GM18508 (cell line): ENCODE measurements around the gene USP13.
"Not testable (repeated sequence)": the region's sequence is repeated elsewhere in the genome, so short reads cannot be mapped to it uniquely, and the experiment has no call there.

Experiments used
- ATAC-seq: cut with Tn5 transposase; IDR thresholded peaks from one replicate; pipeline ENCODE4 v1.9.1; 2021; ENCODE audit warnings: moderate number of reproducible peaks; ENCODE audit not compliant: insufficient read depth, unreplicated experiment

Gene USP13

DNA sequence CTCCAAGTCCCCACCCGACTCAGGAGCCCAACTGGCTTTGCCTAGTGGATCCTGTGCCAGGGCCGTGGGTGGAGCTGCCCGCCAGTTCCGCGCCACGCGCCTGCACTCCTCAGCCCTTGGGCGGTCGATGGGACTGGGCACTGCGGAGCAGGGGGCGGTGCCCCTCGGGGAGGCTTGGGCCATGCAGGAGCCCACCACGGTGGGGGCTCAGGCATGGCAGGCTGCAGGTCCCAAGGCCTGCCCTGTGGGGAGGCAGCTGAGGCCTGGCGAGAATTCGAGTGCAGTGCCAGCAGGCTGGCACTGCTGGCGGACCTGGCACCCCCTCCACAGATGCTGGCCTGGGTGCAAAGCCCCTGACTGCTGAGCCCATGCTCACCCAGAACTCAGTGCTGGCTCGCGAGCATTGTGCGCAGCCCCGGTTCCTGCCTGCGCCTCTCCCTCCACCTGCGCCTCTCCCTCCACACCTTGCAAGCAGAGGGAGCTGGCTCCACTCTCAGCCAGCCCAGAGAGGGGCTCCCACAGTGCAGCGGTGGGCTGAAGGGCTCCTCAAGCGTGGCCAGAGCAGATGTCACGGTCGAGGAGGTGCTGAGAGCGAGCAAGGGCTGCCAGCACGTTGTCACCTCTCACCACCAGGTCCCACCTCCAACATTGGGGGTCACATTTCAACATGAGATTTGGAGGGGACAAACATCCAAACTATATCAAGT, 122.7 kb downstream of the USP13 start:
- ATAC-seq: no peak

DNA sequence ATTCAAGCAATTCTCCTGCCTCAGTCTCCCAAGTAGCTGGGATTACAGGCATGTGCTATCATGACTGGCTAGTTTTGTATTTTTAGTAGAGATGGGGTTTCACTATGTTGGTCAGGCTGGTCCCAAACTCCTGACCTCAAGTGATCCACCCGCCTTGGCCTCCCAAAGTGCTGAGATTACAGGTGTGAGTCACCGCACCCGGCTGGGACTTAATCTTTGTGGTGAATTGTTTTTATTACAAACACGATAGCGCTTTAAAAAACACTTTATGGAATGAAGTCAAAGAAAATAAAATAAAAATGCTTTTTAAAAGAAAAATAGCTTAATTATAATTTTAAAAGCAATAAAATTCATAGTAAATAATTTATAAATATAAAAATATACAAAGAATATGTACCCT, 130.0 kb downstream of the USP13 start:
- not testable (repeated sequence) for ATAC-seq

DNA sequence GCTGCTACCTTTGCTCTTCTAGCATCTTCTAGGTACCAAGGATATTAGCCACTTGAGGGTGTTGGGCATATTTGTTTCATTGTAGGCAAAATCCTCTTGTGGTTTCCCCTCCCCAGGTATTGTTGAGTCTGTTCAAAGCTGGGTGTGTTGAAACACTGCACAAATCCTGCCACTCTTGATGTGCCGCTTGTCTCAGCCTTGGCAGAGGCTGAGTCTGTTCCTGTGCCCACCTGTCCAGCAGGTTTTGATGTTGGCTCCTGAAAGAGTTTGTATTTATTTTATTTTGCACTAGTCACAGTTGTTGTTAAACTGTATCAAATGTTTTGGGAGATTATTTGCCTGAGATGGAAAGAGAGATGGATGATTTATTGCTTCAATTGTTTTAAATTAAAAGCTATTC, 136.2 kb downstream of the USP13 start:
- ATAC-seq: no peak

DNA sequence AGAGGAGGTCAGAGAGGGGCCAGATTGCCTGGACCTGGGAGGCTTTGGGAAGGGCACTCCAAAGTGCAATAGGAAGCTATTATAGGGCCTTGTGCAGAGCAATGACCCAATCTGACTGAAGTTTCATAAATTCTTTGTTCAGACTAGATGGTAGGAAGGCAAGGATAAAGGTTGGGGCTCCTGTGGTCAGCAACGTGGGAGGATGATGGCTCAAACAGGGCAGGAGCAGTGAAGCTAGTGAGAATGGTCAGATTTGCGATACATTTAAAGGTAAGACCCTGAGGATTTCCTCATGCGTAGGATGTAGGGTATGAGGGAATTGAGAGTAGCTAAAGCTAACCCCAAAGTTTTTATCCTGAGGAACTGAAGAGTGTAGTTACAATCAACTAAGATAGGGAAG, 139.0 kb downstream of the USP13 start:
- ATAC-seq: no peak

DNA sequence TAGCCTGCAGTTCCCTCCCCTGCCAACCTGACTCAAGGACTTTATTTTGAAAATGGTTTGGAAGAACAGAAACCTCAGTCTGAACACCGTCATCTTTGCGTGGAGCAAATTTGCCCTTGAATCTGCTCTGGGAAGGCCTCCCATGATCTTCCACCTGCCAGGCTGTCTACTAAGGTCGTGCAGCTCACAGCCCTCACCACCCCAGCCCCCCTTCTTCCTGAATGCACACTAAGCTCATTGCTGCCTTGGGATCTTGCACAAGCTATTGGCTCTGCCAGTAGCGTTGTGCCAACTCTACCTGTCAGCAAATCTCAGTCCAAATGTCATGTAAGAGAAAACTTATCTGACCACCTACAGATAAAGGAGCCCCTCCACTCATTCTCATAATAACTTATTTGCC, 141.5 kb downstream of the USP13 start:
- ATAC-seq: no peak

DNA sequence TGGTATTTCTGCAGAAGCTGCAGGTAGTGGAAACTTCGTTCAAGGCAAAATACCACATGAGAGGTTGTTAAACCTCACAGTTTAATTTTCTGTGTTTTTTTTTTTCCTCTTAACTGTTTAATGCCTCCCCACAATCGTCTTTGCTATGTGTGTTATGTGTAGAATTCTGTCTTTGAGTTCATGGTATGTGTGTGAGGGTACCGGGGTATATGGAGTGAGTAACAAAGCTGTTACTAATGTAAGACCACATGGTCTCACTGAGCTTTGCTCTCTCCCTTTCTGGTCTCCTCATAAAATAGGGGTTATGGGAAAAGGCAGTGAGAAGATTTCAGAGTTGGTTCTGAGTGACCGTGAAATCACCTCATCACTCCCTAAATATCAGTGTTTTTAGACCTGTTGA, 143.6 kb downstream of the USP13 start:
- ATAC-seq: no peak

DNA sequence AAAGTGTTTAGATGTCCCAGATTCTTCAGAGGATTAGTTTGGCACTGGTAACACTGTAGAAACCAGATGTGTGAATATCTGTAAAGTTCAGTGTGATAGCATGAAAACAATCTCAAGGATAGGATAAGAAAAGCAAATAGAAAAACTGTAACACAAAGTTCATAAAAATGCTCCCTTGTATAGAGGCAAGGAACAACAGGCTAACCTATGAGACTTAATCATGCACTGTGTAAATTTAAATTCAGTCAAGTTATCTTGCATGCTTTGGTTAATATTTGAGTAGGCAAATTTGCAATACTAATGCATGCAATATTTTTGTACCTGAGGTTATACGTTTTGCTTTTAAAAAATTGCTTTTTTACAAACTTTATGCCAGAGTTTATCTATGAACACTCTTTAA, 144.4 kb downstream of the USP13 start:
- no peak for ATAC-seq

DNA sequence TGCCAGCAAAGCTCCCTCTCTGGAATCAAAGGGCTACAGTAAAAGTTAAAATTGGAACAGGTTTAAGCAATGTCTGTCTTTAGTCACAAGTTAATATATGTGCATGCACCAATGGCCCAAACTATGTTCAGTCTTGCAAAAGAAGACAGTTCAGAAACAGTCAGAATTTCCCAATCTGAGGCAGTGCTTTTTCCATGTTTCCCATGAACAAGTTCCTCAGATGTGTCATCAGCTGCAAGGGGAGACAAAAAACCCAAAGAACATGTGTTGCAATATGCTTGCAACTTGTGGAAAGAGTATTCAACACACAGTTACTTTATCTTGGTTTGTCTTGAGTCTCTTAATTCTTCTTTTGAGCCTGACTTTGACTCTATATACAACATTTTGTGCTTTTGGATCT, 148.4 kb downstream of the USP13 start:
- no peak for ATAC-seq

DNA sequence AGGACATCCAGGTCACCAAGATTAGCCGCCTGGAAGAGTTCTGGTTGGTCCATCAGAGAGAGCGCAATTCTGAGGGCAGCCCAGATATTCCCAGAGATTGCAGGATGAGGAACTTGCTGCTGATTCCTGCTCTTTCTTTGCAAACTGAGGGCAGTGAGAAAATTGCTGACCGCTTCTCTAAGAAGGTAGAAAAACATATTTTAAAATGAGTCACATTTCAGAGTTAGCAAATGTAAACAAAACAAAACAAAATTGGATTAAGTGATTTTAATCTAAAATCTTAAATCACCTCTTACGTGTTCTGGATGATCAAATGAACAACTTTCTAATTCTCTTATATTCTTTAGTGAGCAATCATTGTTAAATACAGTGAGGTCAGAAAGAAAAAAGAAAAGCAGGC, 149.0 kb downstream of the USP13 start:
- no peak for ATAC-seq

DNA sequence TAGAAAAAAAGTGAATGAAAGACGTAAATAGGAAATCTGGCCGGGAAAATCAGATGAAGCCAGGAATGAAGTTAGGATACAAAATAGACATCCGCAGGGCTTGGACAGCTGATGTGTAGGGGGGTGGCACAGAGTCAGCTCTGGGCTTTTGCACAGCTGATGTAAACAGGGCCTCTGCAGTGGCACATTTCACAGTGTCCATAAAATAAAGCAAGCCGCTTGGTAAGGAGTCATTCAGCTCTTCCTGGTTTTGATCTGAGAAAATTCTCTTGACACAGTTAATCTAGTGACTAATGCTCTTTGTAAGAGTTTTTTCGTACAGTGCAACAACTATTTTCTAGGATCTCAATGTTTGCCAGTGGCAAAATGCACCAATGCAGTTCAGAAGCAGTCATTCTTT, 153.3 kb downstream of the USP13 start:
- no peak for ATAC-seq

DNA sequence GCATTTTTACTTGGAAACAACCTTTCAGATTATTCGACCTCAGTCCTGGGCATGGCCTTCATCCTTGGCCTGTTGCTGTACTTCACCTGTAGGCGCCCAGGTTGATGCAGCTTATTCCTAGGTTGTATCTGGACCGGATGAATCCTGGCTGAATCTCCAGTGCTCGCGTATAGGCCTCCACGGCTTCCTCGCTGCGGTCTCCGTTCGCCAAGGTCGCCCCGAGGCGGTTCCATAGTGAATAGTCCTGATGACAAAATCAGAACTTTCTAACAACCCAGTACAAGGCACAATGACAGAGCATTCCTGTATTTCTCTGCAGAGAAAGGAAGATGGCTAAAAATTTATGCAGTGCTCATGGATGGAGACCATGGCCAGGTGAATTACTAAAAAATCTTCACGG, 154.7 kb downstream of the USP13 start:
- ATAC-seq: no peak

DNA sequence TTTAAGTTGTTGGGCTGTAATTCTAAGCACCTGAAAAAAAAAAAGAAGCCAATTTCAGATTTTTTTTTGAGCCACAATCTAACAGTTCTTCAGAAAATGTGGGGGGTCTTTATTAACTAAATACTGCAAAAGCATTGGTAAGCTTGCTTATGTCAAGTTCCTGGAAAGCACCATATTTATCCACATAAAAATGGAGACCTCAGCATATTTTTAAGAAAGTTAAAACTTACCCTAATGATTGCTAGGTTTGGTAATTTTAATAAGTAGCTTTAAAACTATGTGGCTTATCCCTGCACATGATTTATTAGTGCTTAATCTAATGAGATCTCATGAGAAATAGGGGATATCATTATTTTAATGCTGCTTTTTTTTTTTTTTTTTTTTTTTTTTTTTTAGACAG, 156.8 kb downstream of the USP13 start:
- no peak for ATAC-seq

DNA sequence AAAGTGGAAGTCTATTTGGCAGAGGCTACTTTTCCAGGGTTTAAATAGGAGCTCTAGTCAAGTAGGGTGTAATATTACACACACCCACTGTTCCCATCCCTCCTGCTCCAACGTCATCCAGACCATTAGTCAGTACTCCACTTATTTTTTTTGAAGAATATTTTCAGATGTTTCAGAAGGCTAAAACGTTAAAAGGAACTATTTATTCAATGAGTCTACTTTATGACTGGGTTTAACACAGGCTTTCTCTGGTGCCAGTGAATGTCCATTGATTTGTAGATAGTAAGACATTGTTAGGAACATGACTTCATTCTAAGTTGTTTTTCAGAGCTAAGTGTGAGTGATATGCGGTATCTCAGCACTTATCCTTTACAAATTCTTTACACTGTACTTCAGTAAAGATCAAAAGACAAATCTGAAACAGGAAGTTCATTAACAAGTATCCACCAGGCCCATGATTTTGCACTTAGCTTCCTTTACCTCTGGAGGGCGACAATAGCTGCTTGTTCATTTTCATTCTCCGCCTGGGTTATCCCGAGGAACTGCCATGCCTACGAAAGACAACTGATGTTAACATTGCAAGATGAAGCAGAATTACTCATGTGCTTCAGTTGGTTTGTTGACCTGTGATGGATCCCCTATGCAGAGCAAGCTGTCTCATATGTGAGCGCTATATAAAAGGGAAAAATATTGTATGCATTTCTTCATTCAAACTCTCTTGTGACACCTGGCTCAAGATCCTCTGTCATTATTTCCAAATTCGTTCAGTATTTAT, 158.7 kb downstream of the USP13 start:
- peak; percentile 71 for ATAC-seq

DNA sequence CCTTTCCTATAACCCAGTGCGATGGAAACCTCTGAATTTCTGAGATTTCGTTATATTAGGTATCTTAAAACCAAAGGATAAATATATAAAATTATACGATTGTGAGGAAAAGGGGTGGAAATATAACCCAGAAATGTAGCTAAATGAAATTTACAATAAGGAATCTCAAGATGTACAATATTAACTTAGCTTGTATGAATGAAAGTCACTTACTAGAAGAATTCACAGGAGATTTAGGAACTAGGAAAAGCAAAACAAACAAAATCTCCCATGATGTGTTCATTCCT, 159.2 kb downstream of the USP13 start:
- no peak for ATAC-seq

DNA sequence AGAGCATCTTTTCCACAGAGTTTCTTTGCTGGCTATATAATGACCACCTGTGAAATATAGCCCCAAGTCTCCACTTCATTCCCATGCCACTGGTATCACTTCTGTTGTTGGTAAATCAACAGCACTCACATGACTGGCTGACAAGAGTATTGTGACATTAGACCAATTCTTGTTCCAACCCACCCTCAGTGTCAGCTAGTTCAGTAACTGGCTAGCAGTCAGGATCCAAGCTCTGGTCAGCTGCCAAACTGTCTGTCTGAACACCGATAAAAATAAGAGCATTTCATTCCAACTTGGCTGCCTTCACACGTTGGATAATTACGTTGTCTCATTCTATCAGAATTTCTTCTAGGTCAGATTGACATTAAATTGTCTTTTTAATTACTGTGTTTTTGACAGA, 166.5 kb downstream of the USP13 start:
- no peak for ATAC-seq

DNA sequence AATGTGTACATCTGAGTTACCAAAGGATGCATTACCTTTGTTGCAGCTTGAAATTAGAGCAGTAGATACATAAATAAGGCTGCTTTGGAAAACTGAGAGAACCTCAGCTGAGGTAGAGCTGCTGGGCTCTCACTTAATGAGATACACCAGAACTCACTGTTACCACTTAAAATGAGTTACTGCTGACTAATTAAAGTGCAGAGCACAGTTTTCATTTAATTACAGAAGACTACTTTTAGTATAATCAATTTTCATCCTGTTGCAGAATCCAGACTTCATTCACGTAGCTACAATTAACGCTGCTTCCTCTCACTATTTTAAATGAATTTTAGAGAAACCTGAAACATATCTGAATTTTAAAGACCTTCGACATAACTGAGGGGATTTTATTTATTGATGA, 169.5 kb downstream of the USP13 start:
- no peak for ATAC-seq

DNA sequence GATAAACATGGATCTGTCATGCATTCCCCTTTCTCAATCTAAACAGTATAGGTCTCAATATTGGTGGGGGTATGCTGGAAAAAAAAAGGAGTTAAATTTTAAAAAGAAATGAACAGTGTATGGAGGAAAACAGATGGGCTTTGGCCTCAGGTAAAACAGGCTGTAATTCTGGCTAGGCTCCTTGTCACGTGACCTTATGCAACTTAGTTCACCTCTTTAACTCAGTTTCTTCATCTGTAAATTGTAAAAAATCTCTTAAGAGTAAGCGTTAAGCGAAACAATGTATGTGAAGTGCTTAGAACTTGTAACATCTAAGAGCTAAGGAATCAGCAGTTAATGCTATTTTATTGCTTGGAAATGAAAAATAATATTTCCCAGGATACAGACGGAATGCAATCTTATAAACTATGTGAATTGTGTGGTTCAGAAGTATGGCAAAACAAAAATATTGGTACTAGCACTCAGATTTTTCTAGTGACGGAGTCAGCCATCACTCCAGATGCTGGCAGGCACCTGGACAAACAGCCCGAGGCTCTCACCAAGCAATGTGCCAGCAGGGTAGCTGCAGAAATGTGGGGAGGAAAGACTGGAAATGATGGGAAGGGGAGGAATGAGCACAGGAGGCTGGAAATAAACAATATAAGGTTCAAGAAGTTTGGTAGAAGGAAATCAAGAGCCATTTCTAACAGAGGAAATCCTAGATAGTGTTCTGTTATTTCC, 172.8 kb downstream of the USP13 start:
- no peak for ATAC-seq

DNA sequence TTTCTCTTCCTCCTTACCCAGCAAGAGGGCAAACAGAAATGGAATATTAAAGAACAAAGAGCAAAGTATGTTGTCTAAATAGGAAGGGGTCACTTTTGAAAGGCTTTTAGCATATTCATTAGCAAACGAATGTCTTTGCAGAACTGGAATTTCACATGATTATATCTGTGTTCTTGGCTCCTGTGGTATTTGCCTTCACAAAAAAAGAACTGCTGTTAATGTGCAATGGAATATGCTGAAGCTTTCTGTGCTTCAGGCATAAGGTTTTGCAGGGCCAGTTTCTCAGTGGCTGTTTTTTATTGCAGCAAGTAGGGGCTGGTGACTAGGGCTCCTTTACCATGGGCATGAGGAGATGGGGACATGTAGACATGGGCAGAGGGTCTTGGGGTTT, 173.4 kb downstream of the USP13 start:
- ATAC-seq: no peak

DNA sequence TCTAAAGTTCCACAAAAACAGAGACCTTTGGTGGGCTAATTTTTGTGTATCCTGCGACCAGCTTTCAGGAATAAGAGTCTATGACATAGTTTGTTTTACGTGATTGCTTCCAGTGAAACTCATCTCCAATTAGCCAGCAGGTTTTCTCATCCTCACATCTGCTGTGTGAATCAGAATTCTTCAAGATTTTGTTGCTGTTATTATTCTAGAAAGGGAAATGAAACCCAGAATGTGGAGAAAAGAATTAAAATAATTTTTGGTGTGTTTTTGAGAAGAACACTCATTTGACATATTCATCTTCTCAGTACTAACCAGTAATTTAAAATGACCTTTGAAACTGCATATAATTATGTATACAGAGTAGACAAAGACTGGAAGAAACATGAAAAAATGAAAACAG, 175.9 kb downstream of the USP13 start:
- no peak for ATAC-seq

DNA sequence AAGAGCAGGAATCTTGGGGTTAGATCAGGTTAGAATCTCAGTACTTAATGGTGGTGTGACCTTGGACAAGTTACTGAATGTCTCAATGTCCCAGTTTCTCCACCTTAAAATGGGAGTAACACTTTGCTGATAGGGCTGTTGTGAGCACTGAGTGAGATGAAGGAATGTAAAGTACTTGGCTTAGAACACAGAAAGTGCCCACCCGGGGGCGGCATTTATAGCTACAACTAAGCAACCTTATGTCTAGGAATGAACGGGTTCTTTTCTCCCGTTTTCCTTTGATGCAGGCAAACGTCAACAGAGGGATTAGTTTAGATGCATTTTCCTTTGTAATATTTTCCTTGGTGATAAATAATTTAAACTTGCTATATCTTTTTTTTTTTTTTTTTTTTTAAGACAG, 176.6 kb downstream of the USP13 start:
- ATAC-seq: no peak

DNA sequence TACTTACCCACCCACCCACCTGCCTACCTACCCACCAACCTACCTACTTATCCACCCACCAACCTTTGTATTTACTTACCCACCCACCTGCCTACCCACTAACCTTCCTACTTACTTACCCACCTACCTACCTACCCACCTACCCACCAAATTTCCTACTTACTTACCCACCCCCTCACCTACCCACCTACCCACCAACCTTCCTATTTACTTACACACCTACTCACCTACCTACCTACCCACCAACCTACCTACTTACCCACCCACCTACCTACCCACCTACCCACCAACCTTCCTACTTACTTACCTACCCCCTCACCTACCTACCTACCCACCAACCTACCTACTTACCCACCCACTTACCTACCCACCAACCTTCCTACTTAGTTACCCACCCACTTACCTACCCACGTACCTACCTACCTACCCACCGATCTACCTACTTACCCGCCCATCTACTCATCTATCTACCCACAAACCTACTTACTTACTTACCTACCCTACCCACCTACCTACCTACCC, 179.6 kb downstream of the USP13 start:
- ATAC-seq: no peak
